H9 (cell line): ENCODE results near the gene GALNT17. TPM values are rescaled to one million over a fixed set of nuclear protein-coding genes. Genes with fewer than 3 reads are reported as not detected.

Experiments used
- DNase-seq: peaks from one replicate; pipeline ENCODE4 v3.0.0-alpha.2; 2017
- H2AFZ ChIP-seq: one replicate; pipeline ENCODE4 v1.6.1; 2013; ENCODE audit warnings: mild to moderate bottlenecking, low read length, control low read depth, moderate library complexity
- H2AK5ac ChIP-seq: 2 replicates; pipeline ENCODE4 v1.6.1; 2013; ENCODE audit warnings: low read length, control low read depth, mixed read lengths; ENCODE audit not compliant: insufficient read length
- H2BK120ac ChIP-seq: one replicate; pipeline ENCODE4 v1.6.1; 2013; ENCODE audit warnings: low read depth, mild to moderate bottlenecking, low read length, control low read depth, inconsistent platforms; ENCODE audit not compliant: poor library complexity, severe bottlenecking
- H2BK12ac ChIP-seq: 2 replicates; pipeline ENCODE4 v1.6.1; 2013; ENCODE audit warnings: low read length, control low read depth, mixed read lengths, low read depth; ENCODE audit not compliant: insufficient read length
- H2BK15ac ChIP-seq: 2 replicates; pipeline ENCODE4 v1.6.1; 2013; ENCODE audit warnings: low read depth, low read length, control low read depth
- H2BK20ac ChIP-seq: one replicate; pipeline ENCODE4 v1.6.1; 2013; ENCODE audit warnings: low read depth, mild to moderate bottlenecking, low read length, control low read depth, inconsistent platforms; ENCODE audit not compliant: poor library complexity, severe bottlenecking
- H2BK5ac ChIP-seq: 2 replicates; pipeline ENCODE4 v1.6.1; 2013; ENCODE audit warnings: low read length, control low read depth, mixed read lengths; ENCODE audit not compliant: insufficient read length
- H3K14ac ChIP-seq: 2 replicates; pipeline ENCODE4 v1.6.1; 2013; ENCODE audit warnings: low read length, control low read depth; ENCODE audit not compliant: insufficient read depth
- H3K18ac ChIP-seq: 2 replicates; pipeline ENCODE4 v1.6.1; 2013; ENCODE audit warnings: low read depth, mild to moderate bottlenecking, mixed read lengths, low read length, control low read depth; ENCODE audit not compliant: insufficient read length
- H3K23ac ChIP-seq: 2 replicates; pipeline ENCODE4 v1.6.1; 2013; ENCODE audit warnings: low read length, control low read depth, mixed read lengths, low read depth; ENCODE audit not compliant: insufficient read length
- H3K23me2 ChIP-seq: 2 replicates; pipeline ENCODE4 v1.6.1; 2013; ENCODE audit warnings: low read depth, mild to moderate bottlenecking, mixed read lengths, low read length, control low read depth; ENCODE audit not compliant: insufficient read length, poor library complexity, severe bottlenecking
- H3K27ac ChIP-seq: 2 replicates; pipeline ENCODE4 v1.5.1; 2013; ENCODE audit warnings: low read length, control low read depth, mixed read lengths, low read depth; ENCODE audit not compliant: insufficient read length
- H3K27me3 ChIP-seq: 2 replicates; pipeline ENCODE4 v1.6.1; 2013; ENCODE audit warnings: low read length, control low read depth, inconsistent platforms; ENCODE audit not compliant: insufficient read depth
- H3K4ac ChIP-seq: 2 replicates; pipeline ENCODE4 v1.6.1; 2013; ENCODE audit warnings: low read depth, mild to moderate bottlenecking, control low read depth, inconsistent platforms, low read length, moderate library complexity
- H3K4me1 ChIP-seq: 2 replicates; pipeline ENCODE4 v1.6.1; 2013; ENCODE audit warnings: low read length, control low read depth, inconsistent platforms; ENCODE audit not compliant: insufficient read depth
- H3K4me2 ChIP-seq: 2 replicates; pipeline ENCODE4 v1.6.1; 2013; ENCODE audit warnings: low read length, control low read depth, mixed read lengths; ENCODE audit not compliant: insufficient read length, insufficient read depth
- H3K56ac ChIP-seq: 2 replicates; pipeline ENCODE4 v1.6.1; 2013; ENCODE audit warnings: low read depth, mild to moderate bottlenecking, mixed read lengths, low read length, control low read depth; ENCODE audit not compliant: insufficient read length
- H3K79me1 ChIP-seq: 2 replicates; pipeline ENCODE4 v1.6.1; 2013; ENCODE audit warnings: low read depth, mild to moderate bottlenecking, moderate library complexity, low read length, control low read depth, inconsistent platforms; ENCODE audit not compliant: insufficient read depth, poor library complexity, severe bottlenecking
- H3K79me2 ChIP-seq: 2 replicates; pipeline ENCODE4 v1.6.1; 2013; ENCODE audit warnings: low read length, control low read depth, inconsistent platforms; ENCODE audit not compliant: insufficient read depth
- H3K9ac ChIP-seq: 2 replicates; pipeline ENCODE4 v1.6.1; 2013; ENCODE audit warnings: low read length, control low read depth, mixed read lengths; ENCODE audit not compliant: insufficient read length; ENCODE audit errors: extremely low read depth
- H3K9me3 ChIP-seq: one replicate; pipeline ENCODE4 v1.6.1; 2013; ENCODE audit warnings: low read depth, low read length, inconsistent platforms; ENCODE audit not compliant: control insufficient read depth
- H3T11ph ChIP-seq: one replicate; pipeline ENCODE4 v1.6.1; 2013; ENCODE audit warnings: mild to moderate bottlenecking, low read length, control low read depth, inconsistent platforms
- H4K20me1 ChIP-seq: one replicate; pipeline ENCODE4 v1.6.1; 2013; ENCODE audit not compliant: control insufficient read depth, insufficient read length, insufficient read depth
- H4K5ac ChIP-seq: 2 replicates; pipeline ENCODE4 v1.6.1; 2013; ENCODE audit warnings: low read depth, mild to moderate bottlenecking, mixed read lengths, low read length, control low read depth; ENCODE audit not compliant: insufficient read length
- H4K8ac ChIP-seq: replicated peaks from 2 replicates; pipeline ENCODE4 v1.6.1; 2013; ENCODE audit warnings: low read length, control low read depth, mixed read lengths, low read depth; ENCODE audit not compliant: insufficient read length
- H4K91ac ChIP-seq: 2 replicates; pipeline ENCODE4 v1.6.1; 2013; ENCODE audit warnings: low read depth, mild to moderate bottlenecking, moderate library complexity, mixed read lengths, low read length, control low read depth; ENCODE audit not compliant: insufficient read length
- H3K27ac Mint-ChIP-seq, 3 experiments: 2 replicates in 2 of 3; 3 replicates in 1 of 3; pipeline ENCODE4 v1.8.0; 2020 to 2021; ENCODE audit warnings: mixed read lengths in 3 of 3, mild to moderate bottlenecking in 1 of 3, moderate library complexity in 1 of 3
- H3K27me3 Mint-ChIP-seq: 2 replicates; pipeline ENCODE4 v1.8.0; 2021; ENCODE audit warnings: low read depth, mild to moderate bottlenecking, moderate library complexity, mixed read lengths
- H3K36me3 Mint-ChIP-seq, 3 experiments: 2 replicates in 2 of 3; 3 replicates in 1 of 3; pipeline ENCODE4 v1.8.0; 2020 to 2021; ENCODE audit warnings: low read depth in 3 of 3, mixed read lengths in 3 of 3; ENCODE audit not compliant: insufficient read depth in 1 of 3
- H3K4me1 Mint-ChIP-seq, 2 experiments: 2 replicates each; pipeline ENCODE4 v1.8.0; 2020; ENCODE audit warnings: mixed read lengths in 2 of 2
- H3K4me3 Mint-ChIP-seq, 2 experiments: 2 replicates in 1 of 2; 3 replicates in 1 of 2; pipeline ENCODE4 v1.8.0; 2020 to 2021; ENCODE audit warnings: mild to moderate bottlenecking in 2 of 2, mixed read lengths in 2 of 2, moderate library complexity in 1 of 2
- H3K9me3 Mint-ChIP-seq, 2 experiments: 2 replicates in 1 of 2; 3 replicates in 1 of 2; pipeline ENCODE4 v1.8.0; 2020; ENCODE audit warnings: mild to moderate bottlenecking in 2 of 2, mixed read lengths in 2 of 2, moderate library complexity in 1 of 2
- CTCF ChIP-seq: fragments of 200-600 bp; sonication (generic); conservative IDR thresholded peaks from 3 replicates; pipeline ENCODE4 v1.8.0; 2021; ENCODE audit warnings: antibody characterized with exemption, mild to moderate bottlenecking
- total RNA-seq: library from RNA; stranded (reverse); gene quantifications from 2 replicates; pipeline ENCODE4 v1.2.1, GENCODE V29; 2021

Gene GALNT17
- total RNA-seq, 1 experiment from 2014 or later: 43.2 TPM

GRCh38 chr7:71342202-71342601 lies 210.3 kb downstream of the GALNT17 start:
- H3K4me1 Mint-ChIP-seq: peaks cover 30 to 40% of the 10 kb centered on the region in 2 experiments
- Histone ChIP-seq H4K8ac (no peak overlapping the region), H3K9ac (no peak overlapping the region), H2BK5ac (no peak overlapping the region), H3K27ac (no peak overlapping the region), H4K91ac (no peak overlapping the region), H4K20me1 (no peaks in the 10 kb centered on the region), H3K18ac (no peak overlapping the region), H3K4ac (no peak overlapping the region), H2BK12ac (no peak overlapping the region), H4K5ac (no peak overlapping the region), H3K56ac (no peak overlapping the region), H3K4me2 (no peak overlapping the region), H3K14ac (no peak overlapping the region), H2AFZ (no peak overlapping the region), H3K79me1 (peaks cover 12% of the 10 kb centered on the region), H2AK5ac (no peak overlapping the region), H3K23me2 (no peaks in the 10 kb centered on the region), H3K4me1 (no peaks in the 10 kb centered on the region; the same call in 1 of the 2 replicates), H2BK15ac (no peak overlapping the region), H2BK20ac (no peak overlapping the region), H3T11ph (no peak overlapping the region), H2BK120ac (no peak overlapping the region), H3K23ac (no peak overlapping the region), H3K79me2 (peaks cover 11% of the 10 kb centered on the region), H3K27me3 (no peaks in the 10 kb centered on the region), H3K9me3 (no peaks in the 10 kb centered on the region)
- H3K27ac Mint-ChIP-seq: no peak overlapping the region
- peaks cover 17% of the 10 kb centered on the region in 2 experiments for H3K9me3 Mint-ChIP-seq
- H3K4me3 Mint-ChIP-seq: no peak overlapping the region
- no peaks in the 10 kb centered on the region for H3K27me3 Mint-ChIP-seq
- no peak for TF ChIP-seq CTCF
- peaks cover 32 to 50% (median 33%) of the 10 kb centered on the region in 3 experiments for H3K36me3 Mint-ChIP-seq
- DNase-seq: no peak
